Breast epithelium (tissue), 4 donors: Measurements from ENCODE around the gene OR8H2. TPM values are rescaled to one million over a fixed set of nuclear protein-coding genes. Genes with fewer than 3 reads are reported as not detected.
"Not testable (repeated sequence)": the region's sequence is repeated elsewhere in the genome, so short reads cannot be mapped to it uniquely, and the experiment has no call there.

Experiments
- DNase-seq, 2 donors: peaks; one replicate each; pipeline ENCODE4 v3.0.0-alpha.2; 2019; ENCODE audit warnings: low spot score in 2 of 2
- H3K27ac ChIP-seq, 2 donors: fragments of 200-600 bp; sonication (generic) in 1 of 2; one replicate each; pipeline ENCODE4 v1.5.1; 2016 to 2019; ENCODE audit warnings: mild to moderate bottlenecking in 1 of 2
- H3K27me3 ChIP-seq, 2 donors: fragments of 200-600 bp; sonication (generic) in 1 of 2; one replicate each; pipeline versions ENCODE4 v1.5.1 to v1.6.0; 2017 to 2019; ENCODE audit warnings: control low read depth in 1 of 2, mild to moderate bottlenecking in 1 of 2
- H3K36me3 ChIP-seq: fragments of 200-600 bp; one replicate; pipeline ENCODE4 v1.5.1; 2019
- H3K4me1 ChIP-seq, 2 donors: fragments of 200-600 bp; sonication (generic); one replicate each; pipeline ENCODE4 v1.5.1; 2016 to 2019; ENCODE audit warnings: control low read depth in 1 of 2
- H3K4me3 ChIP-seq, 3 donors: fragments of 200-600 bp; sonication (generic); 1 replicate in 2 of 3; 2 replicates in 1 of 3; pipeline ENCODE4 v1.5.1; 2016 to 2019; ENCODE audit warnings: mild to moderate bottlenecking in 3 of 3, moderate library complexity in 2 of 3
- H3K9me3 ChIP-seq, 2 donors: fragments of 200-600 bp; sonication (generic) in 1 of 2; one replicate each; pipeline ENCODE4 v1.5.1; 2016 to 2019; ENCODE audit warnings: control low read depth in 1 of 2
- POLR2A ChIP-seq: fragments of 450-650 bp; IDR thresholded peaks from one replicate; pipeline ENCODE4 v1.6.1; 2016; ENCODE audit warnings: antibody characterized with exemption, mild to moderate bottlenecking, moderate library complexity
- POLR2AphosphoS5 ChIP-seq, 3 donors: sonication (generic); formaldehyde crosslinking; IDR thresholded peaks; one replicate each; pipeline ENCODE4 v1.6.1; 2017; ENCODE audit warnings: antibody characterized with exemption in 3 of 3
- intact Hi-C: fragments of 100-400 bp; cut with DNase I; formaldehyde crosslinking; loops from one replicate; pipeline ENCODE4 v1.15.1; 2023; ENCODE audit warnings: low total_unique reads
- total RNA-seq, 3 donors: library from RNA; depleted of rRNA; stranded (reverse); fragments of >200 nt; gene quantifications; one replicate each; pipeline ENCODE4 v1.1.0, GENCODE V29; 2016
- TF ChIP-seq, protein P1 (sequence below), 3 donors: fragments of 450-650 bp; IDR thresholded peaks; one replicate each; pipeline ENCODE4 v1.5.1; 2016 to 2017; ENCODE audit warnings: antibody characterized with exemption in 3 of 3, mild to moderate bottlenecking in 3 of 3, moderate library complexity in 3 of 3

Gene OR8H2
- not detected for total RNA-seq

- TF ChIP-seq POLR2AphosphoS5 (IDR thresholded peaks at IDR 0.05): no peak
- TF ChIP-seq POLR2A: no peak
- TF ChIP-seq, protein P1, sequence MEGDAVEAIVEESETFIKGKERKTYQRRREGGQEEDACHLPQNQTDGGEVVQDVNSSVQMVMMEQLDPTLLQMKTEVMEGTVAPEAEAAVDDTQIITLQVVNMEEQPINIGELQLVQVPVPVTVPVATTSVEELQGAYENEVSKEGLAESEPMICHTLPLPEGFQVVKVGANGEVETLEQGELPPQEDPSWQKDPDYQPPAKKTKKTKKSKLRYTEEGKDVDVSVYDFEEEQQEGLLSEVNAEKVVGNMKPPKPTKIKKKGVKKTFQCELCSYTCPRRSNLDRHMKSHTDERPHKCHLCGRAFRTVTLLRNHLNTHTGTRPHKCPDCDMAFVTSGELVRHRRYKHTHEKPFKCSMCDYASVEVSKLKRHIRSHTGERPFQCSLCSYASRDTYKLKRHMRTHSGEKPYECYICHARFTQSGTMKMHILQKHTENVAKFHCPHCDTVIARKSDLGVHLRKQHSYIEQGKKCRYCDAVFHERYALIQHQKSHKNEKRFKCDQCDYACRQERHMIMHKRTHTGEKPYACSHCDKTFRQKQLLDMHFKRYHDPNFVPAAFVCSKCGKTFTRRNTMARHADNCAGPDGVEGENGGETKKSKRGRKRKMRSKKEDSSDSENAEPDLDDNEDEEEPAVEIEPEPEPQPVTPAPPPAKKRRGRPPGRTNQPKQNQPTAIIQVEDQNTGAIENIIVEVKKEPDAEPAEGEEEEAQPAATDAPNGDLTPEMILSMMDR (IDR thresholded peaks at IDR 0.05): no peak
- intact Hi-C loops: no loop called here
These were observed at the start of gene OR8H2 for GRCh38 chr11:56103210-56103737. Gene OR8H2, plus strand, starts transcription at chr11:56103687. Its CDS starts 1,356 bp downstream, at chr11:56105043.

GRCh38 chr11:56056366-56056765 lies 47.1 kb upstream of the OR8H2 start:
- H3K27me3 ChIP-seq, DNase-seq, H3K4me1 ChIP-seq, H3K36me3 ChIP-seq, intact Hi-C loops, H3K9me3 ChIP-seq, H3K27ac ChIP-seq, H3K4me3 ChIP-seq: not testable (repeated sequence)

More at GRCh38 chr11:56103210-56103737, at the start of gene OR8H2:
- Histone ChIP-seq H3K36me3 (no peaks in the 10 kb centered on the region), H3K27ac (no peak within 1 kb of the TSS), H3K9me3 (no peaks in the 10 kb centered on the region), H3K4me1 (no peaks in the 10 kb centered on the region), H3K4me3 (no peak within 1 kb of the TSS), H3K27me3 (no peaks in the 10 kb centered on the region)
- DNase-seq: no peak

- H3K4me3 ChIP-seq, intact Hi-C loops, H3K27ac ChIP-seq, H3K27me3 ChIP-seq, H3K36me3 ChIP-seq, H3K9me3 ChIP-seq, DNase-seq, H3K4me1 ChIP-seq: not testable (repeated sequence)
These were observed 45.7 kb upstream of the OR8H2 start for GRCh38 chr11:56057661-56058237.

- H3K4me3 ChIP-seq, intact Hi-C loops, DNase-seq, H3K4me1 ChIP-seq, H3K9me3 ChIP-seq, H3K27me3 ChIP-seq, H3K27ac ChIP-seq, H3K36me3 ChIP-seq: not testable (repeated sequence)
These were observed 45.2 kb upstream of the OR8H2 start for GRCh38 chr11:56058260-56058780.

GRCh38 chr11:56066980-56067379 lies 36.5 kb upstream of the OR8H2 start:
- no peaks in the 10 kb centered on the region for H3K36me3 ChIP-seq
- no peak overlapping the region for H3K27ac ChIP-seq
- H3K4me3 ChIP-seq: no peak overlapping the region
- intact Hi-C loops: no loop called here
- H3K4me1 ChIP-seq: no peaks in the 10 kb centered on the region
- TF ChIP-seq, protein P1 (IDR thresholded peaks at IDR 0.05): no peak
- TF ChIP-seq POLR2AphosphoS5 (IDR thresholded peaks at IDR 0.05) (no peak), POLR2A (no peak)
- no peaks in the 10 kb centered on the region for H3K27me3 ChIP-seq
- no peak for DNase-seq
- peaks cover 3 to 6% of the 10 kb centered on the region in 2 donors for H3K9me3 ChIP-seq

GRCh38 chr11:56089697-56090096 lies 13.8 kb upstream of the OR8H2 start:
- peaks cover 3% of the 10 kb centered on the region for H3K36me3 ChIP-seq
- no peak for DNase-seq
- TF ChIP-seq, protein P1 (IDR thresholded peaks at IDR 0.05): no peak
- TF ChIP-seq POLR2AphosphoS5 (IDR thresholded peaks at IDR 0.05) (no peak), POLR2A (no peak)
- H3K27me3 ChIP-seq: no peaks in the 10 kb centered on the region
- intact Hi-C loops: no loop called here
- H3K4me3 ChIP-seq: no peak overlapping the region
- no peaks in the 10 kb centered on the region for H3K9me3 ChIP-seq
- no peak overlapping the region for H3K27ac ChIP-seq
- no peaks in the 10 kb centered on the region for H3K4me1 ChIP-seq
